ENCODE data around the gene ANKDD1A. TPM values are rescaled to one million over a fixed set of nuclear protein-coding genes. Genes with fewer than 3 reads are reported as not detected.

Gene ANKDD1A
- total and polyA plus RNA-seq, 5 donors from 2014 or later: 0.35 to 12.4 (median 1.3) TPM

GRCh38 chr15:64897345-64897985, 14.2 kb upstream of the ANKDD1A start:
- Histone ChIP-seq H3K9me3 (ENCODE audit: control insufficient read depth in 2 of 2, low read length in 2 of 2) (peaks cover 2 to 6% of the 10 kb centered on the region in 2 experiments), H3K27ac (ENCODE audit: insufficient read depth, low read length, poor library complexity, severe bottlenecking) (peak overlapping the region; percentile 98), H3K27me3 (ENCODE audit: control insufficient read depth, insufficient read depth, low read length) (no peaks in the 10 kb centered on the region), H3K4me1 (ENCODE audit: control insufficient read depth, insufficient read depth, low read length, poor library complexity, severe bottlenecking) (peaks cover 56% of the 10 kb centered on the region), H3K36me3 (ENCODE audit: control insufficient read depth, insufficient read depth, low read length) (no peaks in the 10 kb centered on the region), H3K4me3 (ENCODE audit: low read depth, low read length) (no peak overlapping the region)
- H3K36me3 Mint-ChIP-seq: peaks cover 4% of the 10 kb centered on the region
- peak overlapping the region in 3 of 4 donors; percentile 12 to 21 (median 19) for H3K4me3 Mint-ChIP-seq
- ATAC-seq (ENCODE audit: low read depth in 2 of 2) (no peak), DNase-seq (no peak)
- H3K27ac Mint-ChIP-seq: peak overlapping the region; percentile 21 to 98 (median 70)
- H3K27me3 Mint-ChIP-seq: no peaks in the 10 kb centered on the region
- H3K9me3 Mint-ChIP-seq: peaks cover 0 to 5% (median 0%) of the 10 kb centered on the region in 7 donors
- peaks cover 3 to 68% (median 46%) of the 10 kb centered on the region in 4 donors for H3K4me1 Mint-ChIP-seq

- Mint-ChIP-seq H3K27me3 (no peaks in the 10 kb centered on the region), H3K4me1 (peaks cover 6 to 68% (median 47%) of the 10 kb centered on the region in 4 donors), H3K27ac (peak overlapping the region in 1 of 3 donors; percentile 70), H3K9me3 (peaks cover 0 to 5% (median 0%) of the 10 kb centered on the region in 7 donors), H3K4me3 (peak overlapping the region in 2 of 4 donors; percentile 12 to 27), H3K36me3 (peaks cover 4% of the 10 kb centered on the region)
- H3K4me3 ChIP-seq (ENCODE audit: low read depth, low read length): no peak overlapping the region
- H3K9me3 ChIP-seq (ENCODE audit: control insufficient read depth in 2 of 2, low read length in 2 of 2): peaks cover 2 to 6% of the 10 kb centered on the region in 2 experiments
- ATAC-seq (ENCODE audit: low read depth in 2 of 2) (no peak), DNase-seq (no peak)
- peaks cover 56% of the 10 kb centered on the region for H3K4me1 ChIP-seq (ENCODE audit: control insufficient read depth, insufficient read depth, low read length, poor library complexity, severe bottlenecking)
- no peaks in the 10 kb centered on the region for H3K27me3 ChIP-seq (ENCODE audit: control insufficient read depth, insufficient read depth, low read length)
- H3K36me3 ChIP-seq (ENCODE audit: control insufficient read depth, insufficient read depth, low read length): no peaks in the 10 kb centered on the region
- H3K27ac ChIP-seq (ENCODE audit: insufficient read depth, low read length, poor library complexity, severe bottlenecking): no peak overlapping the region
Observed at GRCh38 chr15:64898406-64898805, 13.3 kb upstream of the ANKDD1A start.

GRCh38 chr15:64901141-64901540, 10.6 kb upstream of the ANKDD1A start:
- DNase-seq (no peak), ATAC-seq (ENCODE audit: low read depth in 2 of 2) (no peak)
- Mint-ChIP-seq H3K4me3 (peak overlapping the region in 1 of 4 donors; percentile 40), H3K36me3 (peaks cover 10% of the 10 kb centered on the region), H3K27me3 (no peaks in the 10 kb centered on the region), H3K4me1 (peaks cover 6 to 59% (median 44%) of the 10 kb centered on the region in 4 donors), H3K9me3 (peaks cover 0 to 5% (median 0%) of the 10 kb centered on the region in 7 donors), H3K27ac (no peak overlapping the region)
- Histone ChIP-seq H3K27ac (ENCODE audit: insufficient read depth, low read length, poor library complexity, severe bottlenecking) (no peak overlapping the region), H3K4me3 (ENCODE audit: low read depth, low read length) (no peak overlapping the region), H3K4me1 (ENCODE audit: control insufficient read depth, insufficient read depth, low read length, poor library complexity, severe bottlenecking) (peaks cover 47% of the 10 kb centered on the region), H3K36me3 (ENCODE audit: control insufficient read depth, insufficient read depth, low read length) (no peaks in the 10 kb centered on the region), H3K9me3 (ENCODE audit: control insufficient read depth in 2 of 2, low read length in 2 of 2) (peaks cover 2 to 6% of the 10 kb centered on the region in 2 experiments), H3K27me3 (ENCODE audit: control insufficient read depth, insufficient read depth, low read length) (no peaks in the 10 kb centered on the region)

GRCh38 chr15:64901914-64902313, 9.8 kb upstream of the ANKDD1A start:
- Histone ChIP-seq H3K27ac (ENCODE audit: insufficient read depth, low read length, poor library complexity, severe bottlenecking) (no peak overlapping the region), H3K9me3 (ENCODE audit: control insufficient read depth in 2 of 2, low read length in 2 of 2) (peaks cover 2 to 6% of the 10 kb centered on the region in 2 experiments), H3K4me1 (ENCODE audit: control insufficient read depth, insufficient read depth, low read length, poor library complexity, severe bottlenecking) (peaks cover 40% of the 10 kb centered on the region), H3K27me3 (ENCODE audit: control insufficient read depth, insufficient read depth, low read length) (no peaks in the 10 kb centered on the region), H3K4me3 (ENCODE audit: low read depth, low read length) (peak overlapping the region; percentile 43), H3K36me3 (ENCODE audit: control insufficient read depth, insufficient read depth, low read length) (no peaks in the 10 kb centered on the region)
- Mint-ChIP-seq H3K9me3 (peaks cover 0 to 5% (median 0%) of the 10 kb centered on the region in 7 donors), H3K4me3 (peak overlapping the region in 3 of 4 donors; percentile 40 to 78 (median 59)), H3K27me3 (no peaks in the 10 kb centered on the region), H3K36me3 (peaks cover 10% of the 10 kb centered on the region), H3K27ac (peak overlapping the region in 1 of 3 donors; percentile 59), H3K4me1 (peaks cover 6 to 51% (median 37%) of the 10 kb centered on the region in 4 donors)
- ATAC-seq (ENCODE audit: low read depth in 2 of 2): peak; percentile 78 to 82
- DNase-seq: peak in 2 of 3 donors; percentile 63 to 71

GRCh38 chr15:64902863-64903262, 8.8 kb upstream of the ANKDD1A start:
- H3K36me3 Mint-ChIP-seq: peaks cover 10% of the 10 kb centered on the region
- H3K27ac ChIP-seq (ENCODE audit: insufficient read depth, low read length, poor library complexity, severe bottlenecking): no peak overlapping the region
- H3K27me3 ChIP-seq (ENCODE audit: control insufficient read depth, insufficient read depth, low read length): no peaks in the 10 kb centered on the region
- no peaks in the 10 kb centered on the region for H3K36me3 ChIP-seq (ENCODE audit: control insufficient read depth, insufficient read depth, low read length)
- H3K9me3 ChIP-seq (ENCODE audit: control insufficient read depth in 2 of 2, low read length in 2 of 2): peaks cover 2 to 6% of the 10 kb centered on the region in 2 experiments
- peak in 1 of 3 donors; percentile 47 for DNase-seq
- H3K4me3 ChIP-seq (ENCODE audit: low read depth, low read length): no peak overlapping the region
- peaks cover 36% of the 10 kb centered on the region for H3K4me1 ChIP-seq (ENCODE audit: control insufficient read depth, insufficient read depth, low read length, poor library complexity, severe bottlenecking)
- no peaks in the 10 kb centered on the region for H3K27me3 Mint-ChIP-seq
- H3K27ac Mint-ChIP-seq: peak overlapping the region in 1 of 3 donors; percentile 33
- H3K4me1 Mint-ChIP-seq: peaks cover 6 to 47% (median 36%) of the 10 kb centered on the region in 4 donors
- no peak overlapping the region for H3K4me3 Mint-ChIP-seq
- no peak for ATAC-seq (ENCODE audit: low read depth in 2 of 2)
- H3K9me3 Mint-ChIP-seq: peaks cover 0 to 5% (median 2%) of the 10 kb centered on the region in 7 donors

GRCh38 chr15:64903326-64903950, 8.3 kb upstream of the ANKDD1A start:
- H3K9me3 Mint-ChIP-seq: peaks cover 0 to 5% (median 2%) of the 10 kb centered on the region in 7 donors
- Histone ChIP-seq H3K27me3 (ENCODE audit: control insufficient read depth, insufficient read depth, low read length) (no peaks in the 10 kb centered on the region), H3K4me1 (ENCODE audit: control insufficient read depth, insufficient read depth, low read length, poor library complexity, severe bottlenecking) (peaks cover 36% of the 10 kb centered on the region), H3K27ac (ENCODE audit: insufficient read depth, low read length, poor library complexity, severe bottlenecking) (no peak overlapping the region), H3K9me3 (ENCODE audit: control insufficient read depth in 2 of 2, low read length in 2 of 2) (peaks cover 2 to 6% of the 10 kb centered on the region in 2 experiments), H3K4me3 (ENCODE audit: low read depth, low read length) (no peak overlapping the region), H3K36me3 (ENCODE audit: control insufficient read depth, insufficient read depth, low read length) (no peaks in the 10 kb centered on the region)
- no peak for ATAC-seq (ENCODE audit: low read depth in 2 of 2)
- H3K36me3 Mint-ChIP-seq: peaks cover 10% of the 10 kb centered on the region
- peak overlapping the region in 1 of 4 donors; percentile 39 for H3K4me3 Mint-ChIP-seq
- H3K4me1 Mint-ChIP-seq: peaks cover 6 to 42% (median 34%) of the 10 kb centered on the region in 4 donors
- DNase-seq: no peak
- H3K27ac Mint-ChIP-seq: peak overlapping the region in 2 of 3 donors; percentile 33 to 46
- no peaks in the 10 kb centered on the region for H3K27me3 Mint-ChIP-seq

GRCh38 chr15:64904189-64904588, 7.5 kb upstream of the ANKDD1A start:
- Histone ChIP-seq H3K4me3 (ENCODE audit: low read depth, low read length) (no peak overlapping the region), H3K36me3 (ENCODE audit: control insufficient read depth, insufficient read depth, low read length) (no peaks in the 10 kb centered on the region), H3K9me3 (ENCODE audit: control insufficient read depth in 2 of 2, low read length in 2 of 2) (peaks cover 2 to 6% of the 10 kb centered on the region in 2 experiments), H3K27ac (ENCODE audit: insufficient read depth, low read length, poor library complexity, severe bottlenecking) (no peak overlapping the region), H3K4me1 (ENCODE audit: control insufficient read depth, insufficient read depth, low read length, poor library complexity, severe bottlenecking) (peaks cover 36% of the 10 kb centered on the region), H3K27me3 (ENCODE audit: control insufficient read depth, insufficient read depth, low read length) (no peaks in the 10 kb centered on the region)
- peaks cover 0 to 5% (median 2%) of the 10 kb centered on the region in 7 donors for H3K9me3 Mint-ChIP-seq
- ATAC-seq (ENCODE audit: low read depth in 2 of 2) (no peak), DNase-seq (no peak)
- H3K27ac Mint-ChIP-seq: peak overlapping the region in 1 of 3 donors; percentile 32
- H3K27me3 Mint-ChIP-seq: no peaks in the 10 kb centered on the region
- peak overlapping the region in 2 of 4 donors; percentile 25 to 47 for H3K4me3 Mint-ChIP-seq
- H3K36me3 Mint-ChIP-seq: peaks cover 10% of the 10 kb centered on the region
- peaks cover 6 to 46% (median 34%) of the 10 kb centered on the region in 4 donors for H3K4me1 Mint-ChIP-seq
